HL-60/S4 (cell line): ENCODE results near the gene CAMSAP3.

Experiments
- in situ Hi-C: fragments of 300-500 bp; cut with MboI; formaldehyde crosslinking; loops from 2 replicates; pipeline ENCODE4 v1.14.3; 2022; ENCODE audit warnings: low sequenced_read_pairs

CAMSAP3 gene

GRCh38 chr19:7577422-7577821 lies 18.2 kb upstream of the CAMSAP3 start:
- in situ Hi-C loops: loop anchor here (10.0 kb wide), 2 partner anchors 107 to 227 kb away; partner anchors contain the start of gene TRAPPC5

GRCh38 chr19:7578127-7578526 lies 17.5 kb upstream of the CAMSAP3 start:
- in situ Hi-C loops: loop anchor here (10.0 kb wide), 2 partner anchors 107 to 227 kb away; partner anchors contain the start of gene TRAPPC5

GRCh38 chr19:7579182-7579581 lies 16.5 kb upstream of the CAMSAP3 start:
- in situ Hi-C loops: loop anchor here (10.0 kb wide), 2 partner anchors 106 to 226 kb away; partner anchors contain the start of gene TRAPPC5

- in situ Hi-C loops: no loop called here
Measured at GRCh38 chr19:7582446-7582845, 13.2 kb upstream of the CAMSAP3 start.

GRCh38 chr19:7589822-7590221 lies 5.8 kb upstream of the CAMSAP3 start:
- in situ Hi-C loops: no loop called here

- in situ Hi-C loops: no loop called here
Measured at GRCh38 chr19:7590256-7590655, 5.4 kb upstream of the CAMSAP3 start.

GRCh38 chr19:7596211-7596937 lies 711 bp downstream of the CAMSAP3 start:
- in situ Hi-C loops: no loop called here

- in situ Hi-C loops: no loop called here
Measured at GRCh38 chr19:7597689-7598088, 2.0 kb downstream of the CAMSAP3 start.

GRCh38 chr19:7598180-7598579 lies 2.5 kb downstream of the CAMSAP3 start:
- in situ Hi-C loops: no loop called here

GRCh38 chr19:7600721-7601120 lies 5.1 kb downstream of the CAMSAP3 start:
- in situ Hi-C loops: no loop called here

GRCh38 chr19:7602240-7602934 lies 6.7 kb downstream of the CAMSAP3 start:
- in situ Hi-C loops: no loop called here

GRCh38 chr19:7602935-7603497 lies 7.4 kb downstream of the CAMSAP3 start:
- in situ Hi-C loops: no loop called here

- in situ Hi-C loops: no loop called here
Measured at GRCh38 chr19:7603919-7604318, 8.3 kb downstream of the CAMSAP3 start.

GRCh38 chr19:7605490-7606222 lies 10.0 kb downstream of the CAMSAP3 start:
- in situ Hi-C loops: no loop called here

- in situ Hi-C loops: no loop called here
Measured at GRCh38 chr19:7606289-7606688, 10.6 kb downstream of the CAMSAP3 start.

- in situ Hi-C loops: no loop called here
Measured at GRCh38 chr19:7607212-7607873, 11.7 kb downstream of the CAMSAP3 start.

- in situ Hi-C loops: no loop called here
Measured at GRCh38 chr19:7607874-7608560, 12.4 kb downstream of the CAMSAP3 start.

- in situ Hi-C loops: no loop called here
Measured at GRCh38 chr19:7610491-7611240, 15.0 kb downstream of the CAMSAP3 start.

- in situ Hi-C loops: no loop called here
Measured at GRCh38 chr19:7611541-7612279, 16.0 kb downstream of the CAMSAP3 start.
